GM18907 (cell line): ENCODE data around the gene TMEM255B.
"Not testable (repeated sequence)": the region's sequence is repeated elsewhere in the genome, so short reads cannot be mapped to it uniquely, and the experiment has no call there.

ENCODE experiments used
- ATAC-seq: cut with Tn5 transposase; IDR thresholded peaks from one replicate; pipeline ENCODE4 v1.9.1; 2021; ENCODE audit warnings: mild to moderate bottlenecking, moderate library complexity; ENCODE audit not compliant: unreplicated experiment

The TMEM255B gene

GRCh38 chr13:113734099-113734825 lies 24.8 kb upstream of the TMEM255B start:
- no peak for ATAC-seq

- no peak for ATAC-seq
These were observed 24.2 kb upstream of the TMEM255B start for GRCh38 chr13:113734826-113735125.

- no peak for ATAC-seq
These were observed 23.8 kb upstream of the TMEM255B start for GRCh38 chr13:113735194-113735593.

GRCh38 chr13:113735750-113736149 lies 23.3 kb upstream of the TMEM255B start:
- ATAC-seq = no peak

GRCh38 chr13:113736258-113736731 lies 22.7 kb upstream of the TMEM255B start:
- no peak for ATAC-seq

GRCh38 chr13:113737803-113738202 lies 21.2 kb upstream of the TMEM255B start:
- no peak for ATAC-seq

GRCh38 chr13:113739527-113740285 lies 19.3 kb upstream of the TMEM255B start:
- no peak for ATAC-seq

GRCh38 chr13:113740286-113740556 lies 18.8 kb upstream of the TMEM255B start:
- no peak for ATAC-seq

- ATAC-seq = no peak
These were observed 18.4 kb upstream of the TMEM255B start for GRCh38 chr13:113740661-113741060.

GRCh38 chr13:113741191-113741668 lies 17.8 kb upstream of the TMEM255B start:
- ATAC-seq = no peak

GRCh38 chr13:113742000-113742441 lies 17.0 kb upstream of the TMEM255B start:
- ATAC-seq = no peak

GRCh38 chr13:113742445-113743120 lies 16.4 kb upstream of the TMEM255B start:
- ATAC-seq = no peak

- ATAC-seq = no peak
These were observed 15.4 kb upstream of the TMEM255B start for GRCh38 chr13:113743366-113744195.

GRCh38 chr13:113744197-113745000 lies 14.6 kb upstream of the TMEM255B start:
- no peak for ATAC-seq

- ATAC-seq = no peak
These were observed 14.0 kb upstream of the TMEM255B start for GRCh38 chr13:113745059-113745458.

- ATAC-seq = not testable (repeated sequence)
These were observed 13.4 kb upstream of the TMEM255B start for GRCh38 chr13:113745500-113746142.

- ATAC-seq = no peak
These were observed 12.9 kb upstream of the TMEM255B start for GRCh38 chr13:113746143-113746525.

GRCh38 chr13:113746671-113747070 lies 12.4 kb upstream of the TMEM255B start:
- ATAC-seq = no peak

- no peak for ATAC-seq
These were observed 11.7 kb upstream of the TMEM255B start for GRCh38 chr13:113747291-113747833.
